PC-9 (cell line): ENCODE results near the gene TMEFF1. TPM values are rescaled to one million over a fixed set of nuclear protein-coding genes. Genes with fewer than 3 reads are reported as not detected.

Experiments
- BruUV-seq: library from RNA; stranded (reverse); fragments of 400-500 nt; replicated peaks from 2 replicates; lab custom pipeline; 2021; lab: Mats Ljungman, UMichigan
- CTCF ChIA-PET: fragments of 300-600 bp; sonication (Branson Sonifier 250); formaldehyde crosslinking; loops from one replicate; lab custom pipeline; 2022; ENCODE audit warnings: antibody characterized with exemption; lab: Charles Lee
- POLR2A ChIA-PET: fragments of 300-600 bp; sonication (Branson Sonifier 250); formaldehyde crosslinking; loops from one replicate; lab custom pipeline; 2022; ENCODE audit warnings: antibody characterized with exemption; ENCODE audit not compliant: unreplicated experiment; lab: Charles Lee
- DNase-seq, 2 experiments: peaks; one replicate each; pipeline versions ENCODE4 v3.0.0 to v3.0.0-alpha.2; 2015 to 2022; ENCODE audit warnings: mixed read lengths in 1 of 2
- H2AFZ ChIP-seq: fragments of 200-600 bp; sonication (generic); 2 replicates; pipeline ENCODE4 v1.8.1; 2017; ENCODE audit warnings: antibody characterized with exemption
- H3F3A ChIP-seq: fragments of 200-600 bp; sonication (generic); 2 replicates; pipeline ENCODE4 v1.8.1; 2017; ENCODE audit warnings: antibody characterized with exemption, mild to moderate bottlenecking, low read depth; ENCODE audit not compliant: insufficient read depth
- H3K27ac ChIP-seq: fragments of 200-600 bp; sonication (generic); 2 replicates; pipeline ENCODE4 v1.6.1; 2016; ENCODE audit warnings: mixed run types
- H3K27me3 ChIP-seq: fragments of 200-600 bp; sonication (generic); 2 replicates; pipeline ENCODE4 v1.6.1; 2016; ENCODE audit warnings: low read depth, mixed run types; ENCODE audit not compliant: insufficient read depth
- H3K36me3 ChIP-seq: fragments of 200-600 bp; sonication (generic); 2 replicates; pipeline ENCODE4 v1.6.1; 2016; ENCODE audit warnings: low read depth, mixed run types
- H3K4me1 ChIP-seq: fragments of 200-600 bp; sonication (generic); replicated peaks from 2 replicates; pipeline ENCODE4 v1.6.1; 2016; ENCODE audit warnings: mixed run types; ENCODE audit not compliant: insufficient read depth
- H3K4me2 ChIP-seq: fragments of 200-600 bp; sonication (generic); 2 replicates; pipeline ENCODE4 v1.6.1; 2017; ENCODE audit warnings: mixed run types
- H3K4me3 ChIP-seq: fragments of 200-600 bp; sonication (generic); 2 replicates; pipeline ENCODE4 v1.6.1; 2016; ENCODE audit warnings: mixed run types
- H3K79me2 ChIP-seq: fragments of 200-600 bp; sonication (generic); 2 replicates; pipeline ENCODE4 v1.6.1; 2017; ENCODE audit warnings: low read depth, mixed run types
- H3K9me2 ChIP-seq: fragments of 200-600 bp; sonication (generic); 2 replicates; pipeline ENCODE4 v1.8.1; 2017; ENCODE audit warnings: mild to moderate bottlenecking; ENCODE audit not compliant: insufficient read depth
- H3K9me3 ChIP-seq: fragments of 200-600 bp; sonication (generic); 2 replicates; pipeline ENCODE4 v1.8.1; 2016; ENCODE audit warnings: low read depth; ENCODE audit not compliant: insufficient read depth
- H4K20me1 ChIP-seq: fragments of 200-600 bp; sonication (generic); 2 replicates; pipeline ENCODE4 v1.8.1; 2017; ENCODE audit not compliant: insufficient read depth
- CTCF ChIP-seq: fragments of 200-600 bp; sonication (generic); conservative IDR thresholded peaks from 2 replicates; pipeline ENCODE4 v1.6.1; 2017; ENCODE audit warnings: mixed run types, antibody characterized with exemption, mild to moderate bottlenecking, moderate library complexity
- EZH2 ChIP-seq: fragments of 200-600 bp; sonication (generic); IDR thresholded peaks from 2 replicates; pipeline ENCODE4 v1.8.0; 2017; ENCODE audit warnings: antibody characterized with exemption, low read depth
- intact Hi-C: fragments of 100-400 bp; cut with micrococcal nuclease; formaldehyde crosslinking; loops from one replicate; pipeline ENCODE4 v1.10.0; 2022; ENCODE audit not compliant: unreplicated experiment
- total RNA-seq: library from RNA; stranded (reverse); gene quantifications from 2 replicates; pipeline ENCODE4 v1.2.3, GENCODE V29; 2021

The TMEFF1 gene
- total RNA-seq, 1 experiment from 2014 or later, result 1.1 TPM

GRCh38 chr9:100479820-100480219 lies 6.9 kb downstream of the TMEFF1 start:
- H3K9me3 ChIP-seq, result no peaks in the 10 kb centered on the region
- TF ChIP-seq CTCF, result no peak
- no peak for TF ChIP-seq EZH2
- no peak for DNase-seq
- BruUV-seq, result no TSS peak
- H3K27ac ChIP-seq, result no peak overlapping the region
- H3K4me2 ChIP-seq, result no peak overlapping the region
- ChIA-PET POLR2A (no interaction called here), CTCF (no interaction called here)
- H3K79me2 ChIP-seq, result no peaks in the 10 kb centered on the region
- H3K4me1 ChIP-seq, result no peaks in the 10 kb centered on the region
- 0 out of 2 replicates have a peak, but pooled peaks cover 3% of the 10 kb centered on the region for H3K9me2 ChIP-seq
- no peaks in the 10 kb centered on the region for H3K36me3 ChIP-seq
- H3F3A ChIP-seq, result no peaks in the 10 kb centered on the region
- H4K20me1 ChIP-seq, result no peaks in the 10 kb centered on the region
- H3K27me3 ChIP-seq, result no peaks in the 10 kb centered on the region
- intact Hi-C loops, result no loop called here
- H2AFZ ChIP-seq, result no peak overlapping the region
- no peak overlapping the region for H3K4me3 ChIP-seq

- Histone ChIP-seq H3F3A (no peaks in the 10 kb centered on the region), H3K27ac (no peak overlapping the region), H3K4me1 (no peaks in the 10 kb centered on the region), H4K20me1 (no peaks in the 10 kb centered on the region), H3K79me2 (no peaks in the 10 kb centered on the region), H3K4me3 (no peak overlapping the region), H2AFZ (no peak overlapping the region), H3K9me3 (no peaks in the 10 kb centered on the region), H3K9me2 (no peaks in the 10 kb centered on the region), H3K36me3 (no peaks in the 10 kb centered on the region), H3K27me3 (no peaks in the 10 kb centered on the region), H3K4me2 (no peak overlapping the region)
- TF ChIP-seq EZH2, result no peak
- intact Hi-C loops, result no loop called here
- CTCF ChIA-PET, result interaction anchor here (0.6 kb wide), 1 partner anchor 143 kb away, joined by 4 read pairs; no protein-coding TSS in a partner anchor
- BruUV-seq, result no TSS peak
- POLR2A ChIA-PET, result no interaction called here
- DNase-seq, result no peak
These were observed 12.2 kb downstream of the TMEFF1 start for GRCh38 chr9:100485196-100485595.

- Histone ChIP-seq H3K9me3 (no peaks in the 10 kb centered on the region), H4K20me1 (no peaks in the 10 kb centered on the region), H3K27me3 (no peaks in the 10 kb centered on the region), H3K4me2 (no peak overlapping the region), H3K27ac (no peak overlapping the region), H3K79me2 (no peaks in the 10 kb centered on the region), H3K9me2 (no peaks in the 10 kb centered on the region), H3F3A (no peaks in the 10 kb centered on the region), H3K36me3 (no peaks in the 10 kb centered on the region), H3K4me3 (no peak overlapping the region), H3K4me1 (no peaks in the 10 kb centered on the region), H2AFZ (no peak overlapping the region)
- DNase-seq, result no peak
- BruUV-seq, result no TSS peak
- POLR2A ChIA-PET, result no interaction called here
- intact Hi-C loops, result no loop called here
- TF ChIP-seq CTCF (no peak), EZH2 (no peak)
- CTCF ChIA-PET, result no interaction called here
These were observed 13.7 kb downstream of the TMEFF1 start for GRCh38 chr9:100486479-100487176.
